DLD1 (cell line): ENCODE results near the gene VPS8.

Experiments used
- in situ Hi-C: cut with HindIII; loops from 2 replicates; pipeline ENCODE4 v1.10.0; 2017; ENCODE audit warnings: low sequenced_read_pairs

Gene VPS8

GRCh38 chr3:184811034-184811433 is 932 bp upstream of the VPS8 start:
- in situ Hi-C loops: no loop called here

GRCh38 chr3:184811663-184811998 is 335 bp upstream of the VPS8 start:
- in situ Hi-C loops: no loop called here

GRCh38 chr3:184812662-184813042 is 686 bp downstream of the VPS8 start:
- in situ Hi-C loops: no loop called here

- in situ Hi-C loops: no loop called here
These were observed 1.4 kb downstream of the VPS8 start for GRCh38 chr3:184813357-184813756.

- in situ Hi-C loops: no loop called here
These were observed 2.2 kb downstream of the VPS8 start for GRCh38 chr3:184814214-184814613.

- in situ Hi-C loops: no loop called here
These were observed 3.3 kb downstream of the VPS8 start for GRCh38 chr3:184815046-184815930.

- in situ Hi-C loops: no loop called here
These were observed 4.6 kb downstream of the VPS8 start for GRCh38 chr3:184816614-184817013.

- in situ Hi-C loops: no loop called here
These were observed 8.6 kb downstream of the VPS8 start for GRCh38 chr3:184820525-184820924.

- in situ Hi-C loops: no loop called here
These were observed 9.1 kb downstream of the VPS8 start for GRCh38 chr3:184821034-184821433.

- in situ Hi-C loops: no loop called here
These were observed 10.1 kb downstream of the VPS8 start for GRCh38 chr3:184822081-184822480.

- in situ Hi-C loops: no loop called here
These were observed 10.7 kb downstream of the VPS8 start for GRCh38 chr3:184822654-184823053.

- in situ Hi-C loops: no loop called here
These were observed 12.0 kb downstream of the VPS8 start for GRCh38 chr3:184823990-184824389.

- in situ Hi-C loops: no loop called here
These were observed 13.3 kb downstream of the VPS8 start for GRCh38 chr3:184825121-184825820.

- in situ Hi-C loops: no loop called here
These were observed 15.6 kb downstream of the VPS8 start for GRCh38 chr3:184827572-184827971.

GRCh38 chr3:184832044-184832443 is 20.1 kb downstream of the VPS8 start:
- in situ Hi-C loops: no loop called here

- in situ Hi-C loops: no loop called here
These were observed 20.9 kb downstream of the VPS8 start for GRCh38 chr3:184832903-184833302.

- in situ Hi-C loops: no loop called here
These were observed 24.3 kb downstream of the VPS8 start for GRCh38 chr3:184836090-184836822.

GRCh38 chr3:184842433-184842832 is 30.5 kb downstream of the VPS8 start:
- in situ Hi-C loops: no loop called here

- in situ Hi-C loops: no loop called here
These were observed 33.9 kb downstream of the VPS8 start for GRCh38 chr3:184845819-184846218.

GRCh38 chr3:184846496-184846895 is 34.5 kb downstream of the VPS8 start:
- in situ Hi-C loops: no loop called here

- in situ Hi-C loops: no loop called here
These were observed 37.0 kb downstream of the VPS8 start for GRCh38 chr3:184848934-184849333.

GRCh38 chr3:184850201-184850600 is 38.2 kb downstream of the VPS8 start:
- in situ Hi-C loops: no loop called here
